Skeletal muscle tissue (tissue), 4 donors: ENCODE measurements around the gene SHANK1. TPM values are rescaled to one million over a fixed set of nuclear protein-coding genes. Genes with fewer than 3 reads are reported as not detected.

Experiments
- H3K27ac ChIP-seq: one replicate; pipeline ENCODE4 v1.7.0; 2013; ENCODE audit warnings: mild to moderate bottlenecking, low read depth, low read length, inconsistent platforms
- H3K27me3 ChIP-seq, 3 donors: one replicate each; pipeline ENCODE4 v1.7.0; 2013; ENCODE audit warnings: low read length in 3 of 3; ENCODE audit not compliant: control insufficient read depth in 3 of 3, insufficient read depth in 3 of 3
- H3K36me3 ChIP-seq, 3 donors: one replicate each; pipeline ENCODE4 v1.7.0; 2013; ENCODE audit warnings: low read length in 3 of 3; ENCODE audit not compliant: control insufficient read depth in 3 of 3, insufficient read depth in 3 of 3
- H3K4me1 ChIP-seq, 3 donors: one replicate each; pipeline ENCODE4 v1.7.0; 2013; ENCODE audit warnings: low read length in 3 of 3, mild to moderate bottlenecking in 3 of 3; ENCODE audit not compliant: control insufficient read depth in 3 of 3, insufficient read depth in 3 of 3
- H3K4me3 ChIP-seq, 3 donors: one replicate each; pipeline ENCODE4 v1.7.0; 2013; ENCODE audit warnings: low read length in 3 of 3
- H3K9ac ChIP-seq, 3 donors: one replicate each; pipeline ENCODE4 v1.7.0; 2013; ENCODE audit warnings: low read length in 3 of 3, mild to moderate bottlenecking in 3 of 3, moderate library complexity in 2 of 3, low read depth in 1 of 3
- H3K9me3 ChIP-seq, 3 donors: one replicate each; pipeline ENCODE4 v1.7.0; 2013; ENCODE audit warnings: low read length in 3 of 3; ENCODE audit not compliant: control insufficient read depth in 3 of 3
- total RNA-seq: library from RNA; depleted of rRNA; stranded (reverse); fragments of >200 nt; gene quantifications from one replicate; pipeline ENCODE4 v1.2.3, GENCODE V29; 2014
- donor health status: Osteomylitis.

The SHANK1 gene
- total RNA-seq, 1 donor from 2014 or later = 6.8 TPM

- Histone ChIP-seq H3K9me3 (no peaks in the 10 kb centered on the region), H3K4me3 (no peak overlapping the region), H3K36me3 (no peaks in the 10 kb centered on the region), H3K4me1 (no peaks in the 10 kb centered on the region), H3K9ac (no peak overlapping the region), H3K27me3 (peaks cover 43 to 60% (median 56%) of the 10 kb centered on the region in 3 donors), H3K27ac (no peak overlapping the region)
These were observed 24.8 kb downstream of the SHANK1 start for GRCh38 chr19:50694815-50695145.

GRCh38 chr19:50693064-50693975 lies 26.3 kb downstream of the SHANK1 start:
- H3K9me3 ChIP-seq = no peaks in the 10 kb centered on the region
- H3K4me3 ChIP-seq = no peak overlapping the region
- H3K4me1 ChIP-seq = no peaks in the 10 kb centered on the region
- peaks cover 44 to 60% (median 56%) of the 10 kb centered on the region in 3 donors for H3K27me3 ChIP-seq
- no peaks in the 10 kb centered on the region for H3K36me3 ChIP-seq
- H3K9ac ChIP-seq = no peak overlapping the region
- H3K27ac ChIP-seq = no peak overlapping the region

- Histone ChIP-seq H3K36me3 (no peaks in the 10 kb centered on the region), H3K4me3 (no peak overlapping the region), H3K9ac (no peak overlapping the region), H3K27ac (no peak overlapping the region), H3K4me1 (no peaks in the 10 kb centered on the region), H3K9me3 (no peaks in the 10 kb centered on the region), H3K27me3 (peaks cover 47 to 60% (median 55%) of the 10 kb centered on the region in 3 donors)
These were observed 29.2 kb downstream of the SHANK1 start for GRCh38 chr19:50690439-50690838.

- Histone ChIP-seq H3K9ac (no peak overlapping the region), H3K27me3 (peaks cover 49 to 56% (median 52%) of the 10 kb centered on the region in 3 donors)
These were observed 30.8 kb downstream of the SHANK1 start for GRCh38 chr19:50688766-50689165.

GRCh38 chr19:50686310-50687032 lies 33.1 kb downstream of the SHANK1 start:
- no peak overlapping the region for H3K9ac ChIP-seq
- H3K27me3 ChIP-seq = peaks cover 37 to 45% (median 38%) of the 10 kb centered on the region in 3 donors
- no peaks in the 10 kb centered on the region for H3K4me1 ChIP-seq
- no peaks in the 10 kb centered on the region for H3K36me3 ChIP-seq
- no peaks in the 10 kb centered on the region for H3K9me3 ChIP-seq
- no peak overlapping the region for H3K27ac ChIP-seq
- no peak overlapping the region for H3K4me3 ChIP-seq

More at GRCh38 chr19:50688766-50689165, 30.8 kb downstream of the SHANK1 start:
- no peak overlapping the region for H3K27ac ChIP-seq
- no peaks in the 10 kb centered on the region for H3K9me3 ChIP-seq
- no peaks in the 10 kb centered on the region for H3K36me3 ChIP-seq
- H3K4me1 ChIP-seq = no peaks in the 10 kb centered on the region
- H3K4me3 ChIP-seq = no peak overlapping the region

- no peak overlapping the region for H3K9ac ChIP-seq
- no peaks in the 10 kb centered on the region for H3K9me3 ChIP-seq
- no peaks in the 10 kb centered on the region for H3K36me3 ChIP-seq
- no peak overlapping the region for H3K27ac ChIP-seq
- H3K4me1 ChIP-seq = peaks cover 0 to 2% (median 0%) of the 10 kb centered on the region in 3 donors
- H3K27me3 ChIP-seq = peaks cover 14 to 40% (median 21%) of the 10 kb centered on the region in 3 donors
- H3K4me3 ChIP-seq = no peak overlapping the region
These were observed 40.2 kb downstream of the SHANK1 start for GRCh38 chr19:50679177-50680125.

GRCh38 chr19:50678323-50678722 lies 41.3 kb downstream of the SHANK1 start:
- H3K36me3 ChIP-seq = no peaks in the 10 kb centered on the region
- H3K27me3 ChIP-seq = peaks cover 17 to 34% (median 28%) of the 10 kb centered on the region in 3 donors
- H3K27ac ChIP-seq = no peak overlapping the region
- peaks cover 0 to 2% (median 0%) of the 10 kb centered on the region in 3 donors for H3K4me1 ChIP-seq
- H3K4me3 ChIP-seq = no peak overlapping the region
- no peaks in the 10 kb centered on the region for H3K9me3 ChIP-seq
- H3K9ac ChIP-seq = no peak overlapping the region

GRCh38 chr19:50677636-50678035 lies 42.0 kb downstream of the SHANK1 start:
- no peak overlapping the region for H3K4me3 ChIP-seq

GRCh38 chr19:50676625-50677197 lies 42.9 kb downstream of the SHANK1 start:
- Histone ChIP-seq H3K36me3 (no peaks in the 10 kb centered on the region), H3K4me1 (peaks cover 0 to 2% (median 0%) of the 10 kb centered on the region in 3 donors), H3K9me3 (no peaks in the 10 kb centered on the region), H3K27ac (no peak overlapping the region), H3K9ac (no peak overlapping the region), H3K27me3 (peaks cover 22 to 41% (median 37%) of the 10 kb centered on the region in 3 donors), H3K4me3 (no peak overlapping the region)

More at GRCh38 chr19:50677636-50678035, 42.0 kb downstream of the SHANK1 start:
- Histone ChIP-seq H3K4me1 (peaks cover 0 to 2% (median 0%) of the 10 kb centered on the region in 3 donors), H3K9me3 (no peaks in the 10 kb centered on the region), H3K9ac (no peak overlapping the region), H3K36me3 (no peaks in the 10 kb centered on the region), H3K27me3 (peaks cover 17 to 34% (median 31%) of the 10 kb centered on the region in 3 donors), H3K27ac (no peak overlapping the region)
